ENCODE data around the gene IDH2.

DNA sequence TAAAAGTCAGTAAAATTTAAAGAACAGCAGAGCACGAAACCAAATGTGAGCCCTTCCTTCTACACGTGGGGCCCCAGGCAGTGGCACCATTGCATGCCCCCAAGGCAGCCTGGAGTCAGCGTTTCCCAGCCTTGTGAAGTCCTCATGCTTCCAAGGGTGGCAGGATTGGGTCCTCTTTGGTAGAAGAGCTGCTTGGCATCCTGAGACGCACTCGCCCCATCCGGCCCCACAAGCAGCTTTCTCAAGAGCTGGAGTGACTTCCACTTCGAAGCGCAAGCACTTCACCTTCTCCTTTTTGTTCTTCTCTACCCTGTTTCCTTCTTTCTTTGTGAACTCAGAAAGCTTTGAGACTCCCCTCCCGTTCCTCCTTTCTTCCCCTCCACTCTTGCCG lies 66.4 kb downstream of the IDH2 start:
- TF ChIP-seq, protein P1, sequence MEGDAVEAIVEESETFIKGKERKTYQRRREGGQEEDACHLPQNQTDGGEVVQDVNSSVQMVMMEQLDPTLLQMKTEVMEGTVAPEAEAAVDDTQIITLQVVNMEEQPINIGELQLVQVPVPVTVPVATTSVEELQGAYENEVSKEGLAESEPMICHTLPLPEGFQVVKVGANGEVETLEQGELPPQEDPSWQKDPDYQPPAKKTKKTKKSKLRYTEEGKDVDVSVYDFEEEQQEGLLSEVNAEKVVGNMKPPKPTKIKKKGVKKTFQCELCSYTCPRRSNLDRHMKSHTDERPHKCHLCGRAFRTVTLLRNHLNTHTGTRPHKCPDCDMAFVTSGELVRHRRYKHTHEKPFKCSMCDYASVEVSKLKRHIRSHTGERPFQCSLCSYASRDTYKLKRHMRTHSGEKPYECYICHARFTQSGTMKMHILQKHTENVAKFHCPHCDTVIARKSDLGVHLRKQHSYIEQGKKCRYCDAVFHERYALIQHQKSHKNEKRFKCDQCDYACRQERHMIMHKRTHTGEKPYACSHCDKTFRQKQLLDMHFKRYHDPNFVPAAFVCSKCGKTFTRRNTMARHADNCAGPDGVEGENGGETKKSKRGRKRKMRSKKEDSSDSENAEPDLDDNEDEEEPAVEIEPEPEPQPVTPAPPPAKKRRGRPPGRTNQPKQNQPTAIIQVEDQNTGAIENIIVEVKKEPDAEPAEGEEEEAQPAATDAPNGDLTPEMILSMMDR (conservative IDR thresholded peaks at IDR 0.05), result no peak
- TF ChIP-seq ZFX (IDR thresholded peaks at IDR 0.05), result no peak
